ENCODE results near the gene ANGPTL8. TPM values are rescaled to one million over a fixed set of nuclear protein-coding genes. Genes with fewer than 3 reads are reported as not detected.

Gene ANGPTL8
- total and polyA plus RNA-seq, 9 of the 15 experiments (the other 6 are each of a cell fraction or from before 2014, with no cell fraction given): not detected

DNA sequence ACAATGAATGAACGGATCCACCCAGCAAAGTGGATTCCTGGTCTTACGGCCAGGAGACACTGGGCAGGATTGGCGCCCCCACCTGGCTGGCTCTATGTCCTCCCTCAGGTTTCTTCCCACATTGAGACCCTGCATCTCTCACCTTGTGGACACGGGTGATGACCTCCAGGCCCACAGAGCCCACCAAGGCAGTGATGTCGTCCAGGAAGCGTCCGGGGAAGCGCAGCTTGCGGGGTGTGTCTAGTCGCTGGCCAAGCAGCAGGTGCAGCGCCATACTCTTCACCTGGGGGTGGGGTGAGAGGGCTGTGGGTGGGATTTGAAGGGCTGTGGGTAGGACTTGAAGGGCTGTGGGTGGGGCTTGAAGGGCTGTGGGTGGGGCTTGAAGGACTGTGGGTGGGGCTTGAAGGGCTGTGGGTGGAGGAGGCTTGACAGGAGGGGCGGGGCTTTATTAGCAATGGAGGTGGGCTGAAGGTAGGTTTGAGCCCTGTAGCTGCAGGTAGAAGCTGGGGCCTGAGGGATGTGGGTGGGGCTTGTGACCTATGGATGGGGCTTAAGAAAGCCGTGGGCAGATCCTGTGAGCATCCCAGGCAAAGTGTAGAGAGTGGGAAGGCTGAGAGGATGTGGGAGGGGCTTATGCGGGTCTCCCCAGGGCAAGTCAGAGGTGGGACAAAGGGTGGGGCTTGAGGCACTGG lies 12.1 kb upstream of the ANGPTL8 start (continued):
- TF ChIP-seq GABPB2 (CRISPR knock-in tag; conservative IDR thresholded peaks at IDR 0.05) (no peak), E2F3 (CRISPR knock-in tag; IDR thresholded peaks at IDR 0.05) (no peak), CC2D1A (IDR thresholded peaks at IDR 0.05) (no peak), ZNF24 (IDR thresholded peaks at IDR 0.05) (no peak), ZNF717 (CRISPR knock-in tag; IDR thresholded peaks at IDR 0.05) (no peak), ZNF274 (IDR thresholded peaks at IDR 0.05; ENCODE audit: borderline replicate concordance, low read depth, low read length) (no peak), ZNF311 (CRISPR knock-in tag; IDR thresholded peaks at IDR 0.05) (no peak), ESRRA (IDR thresholded peaks at IDR 0.05; ENCODE audit: borderline replicate concordance, low read depth) (peak; percentile 54), L3MBTL2 (IDR thresholded peaks at IDR 0.05) (no peak), CTBP1 (IDR thresholded peaks at IDR 0.05; ENCODE audit: borderline replicate concordance) (0 out of 2 replicates have a peak, but pooled peaks have one; percentile 48), RNF2 (IDR thresholded peaks at IDR 0.05) (no peak)
- TF ChIP-seq, protein P1, sequence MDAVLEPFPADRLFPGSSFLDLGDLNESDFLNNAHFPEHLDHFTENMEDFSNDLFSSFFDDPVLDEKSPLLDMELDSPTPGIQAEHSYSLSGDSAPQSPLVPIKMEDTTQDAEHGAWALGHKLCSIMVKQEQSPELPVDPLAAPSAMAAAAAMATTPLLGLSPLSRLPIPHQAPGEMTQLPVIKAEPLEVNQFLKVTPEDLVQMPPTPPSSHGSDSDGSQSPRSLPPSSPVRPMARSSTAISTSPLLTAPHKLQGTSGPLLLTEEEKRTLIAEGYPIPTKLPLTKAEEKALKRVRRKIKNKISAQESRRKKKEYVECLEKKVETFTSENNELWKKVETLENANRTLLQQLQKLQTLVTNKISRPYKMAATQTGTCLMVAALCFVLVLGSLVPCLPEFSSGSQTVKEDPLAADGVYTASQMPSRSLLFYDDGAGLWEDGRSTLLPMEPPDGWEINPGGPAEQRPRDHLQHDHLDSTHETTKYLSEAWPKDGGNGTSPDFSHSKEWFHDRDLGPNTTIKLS (IDR thresholded peaks at IDR 0.05; ENCODE audit: borderline replicate concordance, low read depth): no peak
- TF ChIP-seq, protein P2, sequence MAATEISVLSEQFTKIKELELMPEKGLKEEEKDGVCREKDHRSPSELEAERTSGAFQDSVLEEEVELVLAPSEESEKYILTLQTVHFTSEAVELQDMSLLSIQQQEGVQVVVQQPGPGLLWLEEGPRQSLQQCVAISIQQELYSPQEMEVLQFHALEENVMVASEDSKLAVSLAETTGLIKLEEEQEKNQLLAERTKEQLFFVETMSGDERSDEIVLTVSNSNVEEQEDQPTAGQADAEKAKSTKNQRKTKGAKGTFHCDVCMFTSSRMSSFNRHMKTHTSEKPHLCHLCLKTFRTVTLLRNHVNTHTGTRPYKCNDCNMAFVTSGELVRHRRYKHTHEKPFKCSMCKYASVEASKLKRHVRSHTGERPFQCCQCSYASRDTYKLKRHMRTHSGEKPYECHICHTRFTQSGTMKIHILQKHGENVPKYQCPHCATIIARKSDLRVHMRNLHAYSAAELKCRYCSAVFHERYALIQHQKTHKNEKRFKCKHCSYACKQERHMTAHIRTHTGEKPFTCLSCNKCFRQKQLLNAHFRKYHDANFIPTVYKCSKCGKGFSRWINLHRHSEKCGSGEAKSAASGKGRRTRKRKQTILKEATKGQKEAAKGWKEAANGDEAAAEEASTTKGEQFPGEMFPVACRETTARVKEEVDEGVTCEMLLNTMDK (IDR thresholded peaks at IDR 0.05; ENCODE audit: borderline replicate concordance, insufficient read depth, low read depth, low read length, poor library complexity, severe bottlenecking): peak; percentile 79

All from K562 (cell line).